Measurements from ENCODE around the gene FBXL13.

DNA sequence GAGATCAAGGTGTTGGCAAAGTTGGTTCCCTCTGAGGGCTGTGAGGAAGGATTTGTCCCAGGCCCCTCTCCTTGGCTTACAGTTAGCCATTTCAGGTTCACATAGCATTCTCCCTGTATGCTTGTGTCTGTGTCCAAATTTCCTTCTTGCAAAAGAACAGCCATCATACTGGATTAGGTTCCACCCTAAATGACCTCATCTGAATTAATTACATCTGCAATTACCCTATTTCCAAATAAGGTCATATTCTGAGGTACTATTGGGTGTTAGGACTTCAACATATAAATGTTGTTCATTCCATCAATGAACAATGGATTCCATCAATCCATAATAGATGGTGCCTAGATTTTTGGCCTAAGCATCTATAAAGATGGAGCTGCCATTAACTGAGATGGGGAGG is 178.0 kb downstream of the FBXL13 start:
- TF ChIP-seq EZH2phosphoT487 (IDR thresholded peaks at IDR 0.05; ENCODE audit: borderline replicate concordance, low read depth) (no peak), POLR2AphosphoS5 (IDR thresholded peaks at IDR 0.05; ENCODE audit: low read depth, low read length) (no peak)
- TF ChIP-seq, protein P1, sequence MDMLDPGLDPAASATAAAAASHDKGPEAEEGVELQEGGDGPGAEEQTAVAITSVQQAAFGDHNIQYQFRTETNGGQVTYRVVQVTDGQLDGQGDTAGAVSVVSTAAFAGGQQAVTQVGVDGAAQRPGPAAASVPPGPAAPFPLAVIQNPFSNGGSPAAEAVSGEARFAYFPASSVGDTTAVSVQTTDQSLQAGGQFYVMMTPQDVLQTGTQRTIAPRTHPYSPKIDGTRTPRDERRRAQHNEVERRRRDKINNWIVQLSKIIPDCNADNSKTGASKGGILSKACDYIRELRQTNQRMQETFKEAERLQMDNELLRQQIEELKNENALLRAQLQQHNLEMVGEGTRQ (IDR thresholded peaks at IDR 0.05; ENCODE audit: borderline replicate concordance, low read depth, low read length), result no peak
